ENCODE data around the gene QSER1.
"Not testable (repeated sequence)": the region's sequence is repeated elsewhere in the genome, so short reads cannot be mapped to it uniquely, and the experiment has no call there.

The QSER1 gene

GRCh38 chr11:32892355-32893092 is at the start of gene QSER1:
Gene QSER1, plus strand, starts transcription at chr11:32892811. Its CDS starts 315 bp downstream, at chr11:32893126.
- ATAC-seq = peak; percentile 71 to 80

GRCh38 chr11:32843544-32843943 is 49.1 kb upstream of the QSER1 start:
- ATAC-seq = no peak

GRCh38 chr11:32847511-32847910 is 45.1 kb upstream of the QSER1 start:
- no peak for ATAC-seq

- ATAC-seq = no peak
Measured at GRCh38 chr11:32849761-32850160, 42.9 kb upstream of the QSER1 start.

GRCh38 chr11:32851251-32851650 is 41.4 kb upstream of the QSER1 start:
- ATAC-seq = no peak

- ATAC-seq = no peak
Measured at GRCh38 chr11:32852207-32852606, 40.4 kb upstream of the QSER1 start.

GRCh38 chr11:32855601-32856000 is 37.0 kb upstream of the QSER1 start:
- ATAC-seq = no peak

- ATAC-seq = no peak
Measured at GRCh38 chr11:32858731-32859130, 33.9 kb upstream of the QSER1 start.

GRCh38 chr11:32861850-32862577 is 30.6 kb upstream of the QSER1 start:
- ATAC-seq = no peak

- no peak for ATAC-seq
Measured at GRCh38 chr11:32864555-32864954, 28.1 kb upstream of the QSER1 start.

GRCh38 chr11:32868752-32869151 is 23.9 kb upstream of the QSER1 start:
- not testable (repeated sequence) for ATAC-seq

GRCh38 chr11:32870676-32871075 is 21.9 kb upstream of the QSER1 start:
- peak in 1 of 2 donors; percentile 25 for ATAC-seq

GRCh38 chr11:32874132-32874531 is 18.5 kb upstream of the QSER1 start:
- no peak for ATAC-seq

GRCh38 chr11:32881286-32881685 is 11.3 kb upstream of the QSER1 start:
- no peak for ATAC-seq

- no peak for ATAC-seq
Measured at GRCh38 chr11:32883421-32883820, 9.2 kb upstream of the QSER1 start.

GRCh38 chr11:32884023-32884422 is 8.6 kb upstream of the QSER1 start:
- no peak for ATAC-seq

- ATAC-seq = no peak
Measured at GRCh38 chr11:32884770-32885384, 7.7 kb upstream of the QSER1 start.

GRCh38 chr11:32885556-32885955 is 7.1 kb upstream of the QSER1 start:
- no peak for ATAC-seq

- no peak for ATAC-seq
Measured at GRCh38 chr11:32886180-32886579, 6.4 kb upstream of the QSER1 start.

GRCh38 chr11:32887707-32888383 is 4.8 kb upstream of the QSER1 start:
- not testable (repeated sequence) for ATAC-seq

GRCh38 chr11:32888384-32888710 is 4.3 kb upstream of the QSER1 start:
- ATAC-seq = not testable (repeated sequence)

GRCh38 chr11:32888805-32889204 is 3.8 kb upstream of the QSER1 start:
- no peak for ATAC-seq
